HCT116 (cell line): ENCODE measurements around the gene PRDM8.

Experiments
- CEBPB ChIP-seq: IDR thresholded peaks from 2 replicates; pipeline ENCODE4 v1.6.1; 2012; ENCODE audit warnings: low read depth
- EZH2 ChIP-seq: fragments of 200-600 bp; sonication (generic); IDR thresholded peaks from 2 replicates; pipeline ENCODE4 v1.6.1; 2017; ENCODE audit warnings: antibody characterized with exemption, mixed run types
- EZH2phosphoT487 ChIP-seq: fragments of 200-600 bp; IDR thresholded peaks from 2 replicates; pipeline ENCODE4 v1.6.1; 2018; ENCODE audit warnings: antibody characterized with exemption, borderline replicate concordance
- POLR2A ChIP-seq: IDR thresholded peaks from 2 replicates; pipeline ENCODE4 v1.7.0; 2011; ENCODE audit warnings: borderline replicate concordance; ENCODE audit not compliant: insufficient read depth, insufficient read length; ENCODE audit errors: extremely low read depth
- POLR2AphosphoS5 ChIP-seq: IDR thresholded peaks from 2 replicates; pipeline ENCODE4 v1.6.1; 2011; ENCODE audit warnings: mild to moderate bottlenecking, low read depth, low read length, moderate library complexity
- REST ChIP-seq: IDR thresholded peaks from 2 replicates; pipeline ENCODE4 v1.6.1; 2012; ENCODE audit warnings: low read depth
- ZFX ChIP-seq: fragments of 450-650 bp; IDR thresholded peaks from 2 replicates; pipeline ENCODE4 v1.6.1; 2017
- TF ChIP-seq, protein P1 (sequence below), 3 experiments: fragments of 200-600 bp in 1 of 3; sonication (generic) in 1 of 3; IDR thresholded peaks in 2 of 3; conservative IDR thresholded peaks in 1 of 3; 2 replicates each; pipeline ENCODE4 v1.5.1; 2012 to 2017; ENCODE audit warnings: low read depth in 2 of 3, low read length in 2 of 3, antibody characterized with exemption in 1 of 3, borderline replicate concordance in 1 of 3, control low read depth in 1 of 3, mild to moderate bottlenecking in 1 of 3, mixed read lengths in 1 of 3, mixed run types in 1 of 3, moderate library complexity in 1 of 3; ENCODE audit not compliant: insufficient read depth in 1 of 3

DNA sequence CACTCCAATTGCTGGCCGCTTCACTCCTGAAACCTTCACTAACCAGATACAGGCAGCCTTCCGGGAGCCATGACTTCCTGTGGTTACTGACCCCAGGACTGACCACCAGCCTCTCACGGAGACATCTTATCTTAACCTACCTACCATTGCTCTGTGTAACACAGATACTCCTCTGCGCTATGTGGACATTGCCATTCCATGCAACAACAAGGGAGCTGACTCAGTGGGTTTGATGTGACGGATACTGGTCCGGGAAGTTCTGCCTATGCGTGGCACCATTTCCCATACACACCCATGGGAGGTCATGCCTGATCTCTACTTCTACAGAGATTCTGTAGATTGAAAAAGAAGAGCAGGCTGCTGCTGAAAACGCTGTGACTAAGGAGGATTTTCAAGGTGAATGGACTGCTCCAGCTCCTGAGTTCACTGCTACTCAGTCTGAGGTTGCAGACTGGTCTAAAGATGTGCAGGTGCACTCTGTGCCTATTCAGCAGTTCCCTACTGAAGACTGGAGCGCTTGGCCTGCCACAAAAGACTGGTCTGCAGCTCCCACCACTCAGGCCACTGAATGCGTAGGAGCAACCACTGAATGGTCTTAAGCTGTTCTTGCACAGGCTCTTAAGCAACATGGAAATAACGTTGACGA, 35.8 kb upstream of the PRDM8 start:
- TF ChIP-seq EZH2, result no peak
- TF ChIP-seq, protein P1, sequence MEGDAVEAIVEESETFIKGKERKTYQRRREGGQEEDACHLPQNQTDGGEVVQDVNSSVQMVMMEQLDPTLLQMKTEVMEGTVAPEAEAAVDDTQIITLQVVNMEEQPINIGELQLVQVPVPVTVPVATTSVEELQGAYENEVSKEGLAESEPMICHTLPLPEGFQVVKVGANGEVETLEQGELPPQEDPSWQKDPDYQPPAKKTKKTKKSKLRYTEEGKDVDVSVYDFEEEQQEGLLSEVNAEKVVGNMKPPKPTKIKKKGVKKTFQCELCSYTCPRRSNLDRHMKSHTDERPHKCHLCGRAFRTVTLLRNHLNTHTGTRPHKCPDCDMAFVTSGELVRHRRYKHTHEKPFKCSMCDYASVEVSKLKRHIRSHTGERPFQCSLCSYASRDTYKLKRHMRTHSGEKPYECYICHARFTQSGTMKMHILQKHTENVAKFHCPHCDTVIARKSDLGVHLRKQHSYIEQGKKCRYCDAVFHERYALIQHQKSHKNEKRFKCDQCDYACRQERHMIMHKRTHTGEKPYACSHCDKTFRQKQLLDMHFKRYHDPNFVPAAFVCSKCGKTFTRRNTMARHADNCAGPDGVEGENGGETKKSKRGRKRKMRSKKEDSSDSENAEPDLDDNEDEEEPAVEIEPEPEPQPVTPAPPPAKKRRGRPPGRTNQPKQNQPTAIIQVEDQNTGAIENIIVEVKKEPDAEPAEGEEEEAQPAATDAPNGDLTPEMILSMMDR (IDR thresholded peaks at IDR 0.05 in 2 of 3, conservative IDR thresholded peaks at IDR 0.05 in 1 of 3; ENCODE audit: borderline replicate concordance in 1 of 3, insufficient read depth in 1 of 3, low read depth in 2 of 3, low read length in 2 of 3), result no peak
- TF ChIP-seq EZH2phosphoT487, result no peak
- no peak for TF ChIP-seq POLR2A
- no peak for TF ChIP-seq REST
- no peak for TF ChIP-seq POLR2AphosphoS5
- no peak for TF ChIP-seq ZFX
- TF ChIP-seq CEBPB, result no peak
